ENCODE data around the gene C19orf25.

Gene C19orf25

DNA sequence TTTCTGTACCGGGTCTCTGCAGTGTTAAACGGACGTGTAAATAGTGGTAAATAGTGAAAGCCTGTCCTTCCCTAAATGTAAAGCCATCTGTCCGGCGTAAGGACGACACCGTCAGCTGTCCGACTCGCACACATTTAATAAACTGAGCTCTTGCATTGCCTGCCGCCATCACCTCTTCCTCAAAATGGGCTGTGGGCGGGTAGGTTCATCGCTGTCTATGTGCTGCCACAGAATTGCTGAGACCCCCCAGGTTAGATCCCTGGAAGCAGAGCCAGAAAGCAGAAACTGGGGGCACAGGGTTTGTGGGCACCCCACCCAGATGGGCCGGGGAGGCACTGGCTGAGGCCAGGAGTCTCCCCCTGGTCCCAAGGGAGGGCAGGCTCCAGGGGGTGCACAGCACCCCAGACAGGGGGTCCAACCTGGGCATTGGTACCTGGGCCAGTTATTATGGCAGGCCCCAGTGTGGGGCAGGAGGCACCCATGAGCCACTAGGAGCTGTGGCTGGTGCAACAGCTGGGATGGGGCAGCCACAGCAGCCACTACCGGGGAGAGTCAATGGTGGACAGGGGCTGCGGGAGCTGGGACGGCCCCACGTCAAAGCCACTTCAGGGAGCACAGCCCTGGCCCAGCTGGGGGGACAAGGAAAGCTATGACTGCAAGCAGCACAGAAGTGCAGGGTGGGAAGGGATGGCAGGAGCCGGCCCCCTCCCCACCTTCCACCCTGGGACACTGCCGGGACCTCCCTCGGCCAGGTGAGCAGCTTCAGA lies 5.7 kb downstream of the C19orf25 start:
- no peak for DNase-seq (ENCODE audit: low spot score)
- POLR2A ChIA-PET (ENCODE audit: low non-redundant PET): interaction anchor here (0.6 kb wide), 1 partner anchor 47 kb away, joined by 3 read pairs; no protein-coding TSS in a partner anchor
- TF ChIP-seq, protein P1, sequence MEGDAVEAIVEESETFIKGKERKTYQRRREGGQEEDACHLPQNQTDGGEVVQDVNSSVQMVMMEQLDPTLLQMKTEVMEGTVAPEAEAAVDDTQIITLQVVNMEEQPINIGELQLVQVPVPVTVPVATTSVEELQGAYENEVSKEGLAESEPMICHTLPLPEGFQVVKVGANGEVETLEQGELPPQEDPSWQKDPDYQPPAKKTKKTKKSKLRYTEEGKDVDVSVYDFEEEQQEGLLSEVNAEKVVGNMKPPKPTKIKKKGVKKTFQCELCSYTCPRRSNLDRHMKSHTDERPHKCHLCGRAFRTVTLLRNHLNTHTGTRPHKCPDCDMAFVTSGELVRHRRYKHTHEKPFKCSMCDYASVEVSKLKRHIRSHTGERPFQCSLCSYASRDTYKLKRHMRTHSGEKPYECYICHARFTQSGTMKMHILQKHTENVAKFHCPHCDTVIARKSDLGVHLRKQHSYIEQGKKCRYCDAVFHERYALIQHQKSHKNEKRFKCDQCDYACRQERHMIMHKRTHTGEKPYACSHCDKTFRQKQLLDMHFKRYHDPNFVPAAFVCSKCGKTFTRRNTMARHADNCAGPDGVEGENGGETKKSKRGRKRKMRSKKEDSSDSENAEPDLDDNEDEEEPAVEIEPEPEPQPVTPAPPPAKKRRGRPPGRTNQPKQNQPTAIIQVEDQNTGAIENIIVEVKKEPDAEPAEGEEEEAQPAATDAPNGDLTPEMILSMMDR (conservative IDR thresholded peaks at IDR 0.05; ENCODE audit: low read depth): no peak
- CTCF ChIA-PET: interaction anchor here (0.5 kb wide), 1 partner anchor 36 kb away, joined by 3 read pairs; no protein-coding TSS in a partner anchor
- H3K27ac ChIP-seq: peak overlapping the region; percentile 55

DNA sequence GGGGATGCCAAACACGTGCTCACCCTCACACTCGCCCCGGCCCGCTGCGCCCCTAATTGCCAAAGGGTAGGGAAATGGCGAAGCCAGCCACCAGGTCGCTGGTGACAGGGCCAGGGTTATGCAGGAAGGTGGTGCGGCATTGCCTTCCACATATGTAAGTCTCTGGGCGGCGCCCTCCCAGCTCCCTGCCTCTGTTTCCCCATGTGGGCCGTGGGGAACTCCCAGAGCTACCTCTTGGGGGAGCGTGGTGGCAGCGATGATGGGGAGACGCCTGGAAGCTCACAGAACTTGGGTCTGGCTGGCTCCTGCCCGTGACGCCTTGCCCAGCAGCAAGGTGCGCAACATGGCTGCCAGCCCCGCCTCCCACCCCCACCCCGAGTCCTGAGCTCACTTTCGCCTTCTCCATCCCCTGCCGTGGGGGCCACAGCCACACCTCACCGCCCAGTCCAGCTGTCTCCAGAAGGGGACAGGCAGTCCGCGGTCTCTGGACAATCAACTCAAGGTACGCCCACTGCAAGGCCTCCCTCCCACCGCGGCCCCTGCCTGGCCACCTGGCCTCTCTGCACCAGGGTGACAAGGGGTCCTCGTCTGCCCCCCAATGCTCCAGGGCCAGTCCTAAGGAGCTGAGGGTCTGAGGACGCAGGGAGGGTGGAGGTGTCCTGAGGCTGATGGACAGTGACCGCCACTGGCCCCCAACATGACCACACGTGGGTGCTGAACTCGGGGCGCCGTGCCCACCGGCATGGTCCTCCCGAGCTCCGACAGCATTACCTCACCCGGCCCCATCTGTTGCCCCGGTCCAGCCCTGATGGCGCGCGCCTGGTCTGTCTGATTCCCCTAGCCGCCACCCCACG lies 6.6 kb downstream of the C19orf25 start:
- TF ChIP-seq, protein P1 (conservative IDR thresholded peaks at IDR 0.05; ENCODE audit: low read depth): no peak
- 0 out of 2 replicates have a peak overlapping the region, but pooled peaks have one; percentile 55 for H3K27ac ChIP-seq
- DNase-seq (ENCODE audit: low spot score): no peak
- CTCF ChIA-PET: interaction anchor here (0.6 to 0.7 kb wide), 2 partner anchors 129 to 275 kb away, joined by 3 to 4 read pairs; no protein-coding TSS in a partner anchor
- POLR2A ChIA-PET (ENCODE audit: low non-redundant PET): interaction anchor here (0.5 kb wide), 1 partner anchor 19 kb away, joined by 6 read pairs; the partner anchor contains the start of gene REEP6

DNA sequence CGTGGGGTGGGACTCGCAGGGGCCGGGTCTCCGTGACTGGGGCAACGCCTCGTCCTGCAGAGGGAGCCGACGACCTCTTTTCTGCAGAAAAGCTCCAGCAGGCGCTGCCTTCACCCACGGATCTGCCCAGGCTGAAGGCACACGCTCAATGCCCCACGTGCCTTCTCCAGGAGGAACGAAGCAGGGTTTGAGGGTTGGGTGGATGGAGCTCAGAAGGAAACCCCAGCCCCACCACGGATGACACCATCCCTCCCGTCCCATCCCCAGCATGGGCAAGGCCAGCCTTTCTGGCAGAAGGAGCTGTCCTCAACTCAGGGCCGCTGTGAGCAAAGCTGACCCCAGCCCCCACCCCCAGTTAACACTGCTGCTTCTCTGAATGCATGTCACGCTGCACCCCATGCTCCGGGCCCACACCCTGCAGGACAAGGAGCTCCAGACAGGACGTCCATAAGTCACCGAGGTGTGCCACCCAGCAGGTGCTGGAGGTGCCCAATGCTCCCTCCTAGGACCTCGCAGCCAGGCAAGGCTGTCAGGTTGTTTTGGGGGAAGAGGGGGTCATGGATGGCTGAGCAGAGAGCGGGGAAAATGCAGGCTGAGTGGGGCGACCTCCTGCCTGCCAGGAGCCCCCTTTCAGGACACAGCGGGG lies 7.4 kb downstream of the C19orf25 start:
- peak overlapping the region; percentile 85 for H3K27ac ChIP-seq
- TF ChIP-seq, protein P1 (conservative IDR thresholded peaks at IDR 0.05; ENCODE audit: low read depth): no peak
- ChIA-PET CTCF (interaction anchor here (0.5 to 0.7 kb wide), 3 partner anchors 128 to 276 kb away, joined by 3 to 4 read pairs (median 4); no protein-coding TSS in a partner anchor), POLR2A (ENCODE audit: low non-redundant PET) (interaction anchor here (0.5 kb wide), 1 partner anchor 19 kb away, joined by 6 read pairs; the partner anchor contains the start of gene REEP6)
- no peak for DNase-seq (ENCODE audit: low spot score)

DNA sequence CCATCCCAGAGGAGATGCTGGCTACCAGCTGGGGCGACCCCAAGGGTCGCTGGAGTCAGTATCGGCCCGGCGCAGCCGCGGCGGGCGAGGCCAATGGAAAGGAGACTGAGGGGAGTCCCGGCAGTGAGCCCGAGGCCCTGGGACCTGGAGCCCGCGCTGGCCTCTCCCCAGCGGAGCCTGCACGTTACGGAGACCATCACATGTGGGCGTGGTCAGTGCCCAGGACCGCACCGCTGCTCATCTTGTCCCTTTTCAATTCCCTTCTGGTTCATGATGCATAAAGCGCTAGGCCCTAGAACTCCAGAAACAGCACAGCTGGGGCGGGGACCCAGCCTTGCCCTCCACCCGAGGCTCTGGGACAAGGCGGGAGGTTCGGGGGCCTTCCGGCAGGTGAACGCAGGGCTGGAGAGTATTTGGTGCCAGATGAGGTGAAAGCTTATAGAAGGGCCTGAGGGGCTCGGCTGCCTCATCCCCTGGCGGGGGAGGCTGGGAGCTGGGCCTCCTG lies 8.0 kb downstream of the C19orf25 start:
- TF ChIP-seq, protein P1 (conservative IDR thresholded peaks at IDR 0.05; ENCODE audit: low read depth): no peak
- ChIA-PET CTCF (interaction anchor here (0.5 kb wide), 2 partner anchors 52 to 167 kb away, joined by 4 read pairs; no protein-coding TSS in a partner anchor), POLR2A (ENCODE audit: low non-redundant PET) (interaction anchor here (0.7 kb wide), 1 partner anchor 120 kb away, joined by 5 read pairs; no protein-coding TSS in a partner anchor)
- peak overlapping the region; percentile 85 for H3K27ac ChIP-seq
- DNase-seq (ENCODE audit: low spot score): no peak

DNA sequence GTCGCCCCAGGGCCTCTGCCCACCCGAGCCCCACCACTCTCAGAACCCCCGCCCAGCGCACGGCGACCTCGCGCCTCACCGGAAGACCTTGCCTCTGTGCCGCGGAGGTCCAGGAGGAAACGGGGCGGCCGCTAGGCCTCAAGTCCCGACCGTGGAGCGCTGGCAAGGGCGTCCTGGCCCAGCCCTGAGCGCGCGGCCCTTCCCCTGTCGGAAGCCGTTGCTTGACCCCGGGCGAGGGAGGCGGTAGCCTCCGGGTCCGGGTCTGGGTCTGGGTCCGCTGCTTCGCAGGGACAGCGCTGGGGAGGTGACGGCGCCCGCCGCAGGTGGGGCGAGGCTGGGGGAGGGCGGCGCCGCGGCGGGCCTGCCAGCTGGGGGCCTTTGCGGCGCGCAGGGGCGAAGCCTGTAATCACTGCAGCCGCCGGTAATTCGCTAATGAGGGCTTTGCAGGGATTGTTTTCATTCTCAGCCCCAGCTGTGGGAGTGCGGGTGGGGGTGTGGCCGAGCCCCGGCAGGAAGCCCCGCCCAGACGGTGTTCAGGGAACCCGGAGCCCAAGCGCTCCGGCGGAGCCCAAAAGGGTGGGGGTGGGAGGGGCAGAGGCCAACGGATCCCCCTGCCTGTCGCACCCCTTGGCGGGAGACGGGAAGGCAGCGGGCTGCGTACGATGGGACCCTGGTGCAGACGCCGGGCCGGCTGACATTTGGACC lies 8.6 kb downstream of the C19orf25 start:
- peak; percentile 59 for DNase-seq (ENCODE audit: low spot score)
- TF ChIP-seq, protein P1 (conservative IDR thresholded peaks at IDR 0.05; ENCODE audit: low read depth): no peak
- ChIA-PET POLR2A (ENCODE audit: low non-redundant PET) (interaction anchor here (0.7 kb wide), 1 partner anchor 120 kb away, joined by 5 read pairs; no protein-coding TSS in a partner anchor), CTCF (interaction anchor here (0.5 kb wide), 1 partner anchor 52 kb away, joined by 4 read pairs; no protein-coding TSS in a partner anchor)
- H3K27ac ChIP-seq: peak overlapping the region; percentile 85
